ENCODE data around the gene HAPLN3.

The HAPLN3 gene

GRCh38 chr15:88834211-88834812 is 61.0 kb downstream of the HAPLN3 start:
- DNase-seq (ENCODE audit: low read depth in 1 of 2, low spot score in 1 of 2) = no peak
- TF ChIP-seq REST (IDR thresholded peaks at IDR 0.05; ENCODE audit: insufficient replicate concordance, low read depth) = no peak
- TF ChIP-seq, protein P1, sequence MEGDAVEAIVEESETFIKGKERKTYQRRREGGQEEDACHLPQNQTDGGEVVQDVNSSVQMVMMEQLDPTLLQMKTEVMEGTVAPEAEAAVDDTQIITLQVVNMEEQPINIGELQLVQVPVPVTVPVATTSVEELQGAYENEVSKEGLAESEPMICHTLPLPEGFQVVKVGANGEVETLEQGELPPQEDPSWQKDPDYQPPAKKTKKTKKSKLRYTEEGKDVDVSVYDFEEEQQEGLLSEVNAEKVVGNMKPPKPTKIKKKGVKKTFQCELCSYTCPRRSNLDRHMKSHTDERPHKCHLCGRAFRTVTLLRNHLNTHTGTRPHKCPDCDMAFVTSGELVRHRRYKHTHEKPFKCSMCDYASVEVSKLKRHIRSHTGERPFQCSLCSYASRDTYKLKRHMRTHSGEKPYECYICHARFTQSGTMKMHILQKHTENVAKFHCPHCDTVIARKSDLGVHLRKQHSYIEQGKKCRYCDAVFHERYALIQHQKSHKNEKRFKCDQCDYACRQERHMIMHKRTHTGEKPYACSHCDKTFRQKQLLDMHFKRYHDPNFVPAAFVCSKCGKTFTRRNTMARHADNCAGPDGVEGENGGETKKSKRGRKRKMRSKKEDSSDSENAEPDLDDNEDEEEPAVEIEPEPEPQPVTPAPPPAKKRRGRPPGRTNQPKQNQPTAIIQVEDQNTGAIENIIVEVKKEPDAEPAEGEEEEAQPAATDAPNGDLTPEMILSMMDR (IDR thresholded peaks at IDR 0.05; ENCODE audit: insufficient read depth, low read length) = peak; percentile 8
- peaks cover under 1% of the 10 kb centered on the region for H3K27me3 ChIP-seq (ENCODE audit: insufficient read depth, poor library complexity, severe bottlenecking)
- no peak overlapping the region for H3K27ac ChIP-seq (replicated peaks)
- H3K4me3 ChIP-seq (replicated peaks; ENCODE audit: insufficient read depth, low read length) = no peak overlapping the region

DNA sequence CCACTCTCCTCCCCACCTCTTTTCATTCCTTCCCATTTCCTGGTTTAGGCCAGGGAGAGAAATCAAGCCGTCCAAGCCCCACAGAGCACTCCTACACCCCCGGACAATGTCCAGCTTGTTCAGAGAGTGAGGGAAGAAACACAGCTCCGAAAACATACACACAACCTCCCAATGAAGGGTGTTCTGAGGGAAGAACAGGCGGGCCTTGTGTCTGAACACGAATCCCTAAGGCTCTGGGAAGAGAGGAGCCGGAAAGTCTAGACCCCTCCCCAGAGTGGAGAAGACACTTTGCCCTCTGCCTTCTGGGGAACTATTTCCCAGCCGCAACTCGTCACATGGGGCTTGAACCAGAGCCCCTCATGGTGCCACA is 61.6 kb downstream of the HAPLN3 start:
- no peak overlapping the region for H3K4me3 ChIP-seq (replicated peaks; ENCODE audit: insufficient read depth, low read length)
- TF ChIP-seq SPI1 (IDR thresholded peaks at IDR 0.05; ENCODE audit: borderline replicate concordance, low read depth) = no peak
- TF ChIP-seq, protein P1 (IDR thresholded peaks at IDR 0.05; ENCODE audit: insufficient read depth, low read length) = no peak
- TF ChIP-seq REST (IDR thresholded peaks at IDR 0.05; ENCODE audit: insufficient replicate concordance, low read depth) = no peak
- no peak for TF ChIP-seq POLR2AphosphoS5 (IDR thresholded peaks at IDR 0.05; ENCODE audit: low read depth)
- no peak overlapping the region for H3K27ac ChIP-seq (replicated peaks)
- H3K27me3 ChIP-seq (ENCODE audit: insufficient read depth, poor library complexity, severe bottlenecking) = peaks cover 6% of the 10 kb centered on the region
- no peak for DNase-seq (ENCODE audit: low read depth in 1 of 2, low spot score in 1 of 2)

DNA sequence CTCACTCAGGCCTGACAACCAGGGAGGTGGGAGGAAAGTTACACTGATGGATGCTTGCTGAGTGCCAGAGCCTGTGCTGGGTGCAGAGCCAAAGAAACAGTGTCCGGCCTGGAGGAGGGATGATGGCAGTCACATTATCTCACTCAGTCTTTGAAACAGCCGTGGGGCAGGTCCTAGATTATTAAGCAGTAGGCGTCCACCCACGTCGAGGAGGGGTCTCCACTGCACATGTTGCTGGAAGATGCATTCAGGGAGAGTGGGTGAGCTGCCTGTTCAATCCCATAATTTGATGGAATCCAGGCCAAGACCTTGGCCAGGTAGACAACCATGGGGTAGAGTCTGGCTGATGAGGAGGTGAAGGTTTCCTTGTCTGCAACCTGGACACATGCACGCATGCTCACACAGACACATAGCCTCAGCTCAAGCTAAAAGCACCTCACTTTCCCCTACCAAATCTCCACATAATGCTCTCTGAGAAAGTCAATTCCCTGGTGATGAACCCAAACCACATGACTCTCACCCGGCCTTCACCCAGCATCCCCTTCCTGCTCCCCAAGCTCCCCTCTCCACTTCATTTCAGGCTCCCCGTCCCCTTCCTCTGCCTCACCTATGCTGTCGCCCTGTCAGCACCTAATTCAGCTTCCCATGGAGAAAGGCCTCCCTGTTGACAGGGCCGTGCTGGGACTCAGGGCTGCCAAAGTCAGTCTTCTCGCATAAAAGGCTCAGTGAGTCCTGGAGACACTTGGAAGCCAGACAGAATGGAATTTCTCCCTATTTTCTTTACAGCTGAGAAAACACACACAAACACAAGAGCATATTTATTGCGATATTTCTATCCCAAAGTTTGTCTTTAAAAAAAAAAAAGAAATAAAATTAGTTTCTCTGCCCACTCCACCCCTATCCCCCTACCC is 62.3 kb downstream of the HAPLN3 start:
- DNase-seq (ENCODE audit: low read depth in 1 of 2, low spot score in 1 of 2) = no peak
- TF ChIP-seq POLR2AphosphoS5 (IDR thresholded peaks at IDR 0.05; ENCODE audit: low read depth) (no peak), REST (IDR thresholded peaks at IDR 0.05; ENCODE audit: insufficient replicate concordance, low read depth) (no peak), SPI1 (IDR thresholded peaks at IDR 0.05; ENCODE audit: borderline replicate concordance, low read depth) (no peak), GABPA (IDR thresholded peaks at IDR 0.05; ENCODE audit: low read depth) (no peak)
- TF ChIP-seq, protein P1 (IDR thresholded peaks at IDR 0.05; ENCODE audit: insufficient read depth, low read length) = no peak
- H3K27ac ChIP-seq (replicated peaks) = no peak overlapping the region

More for the DNA sequence above, 62.3 kb downstream of the HAPLN3 start:
- Histone ChIP-seq H3K27me3 (ENCODE audit: insufficient read depth, poor library complexity, severe bottlenecking) (peaks cover 8% of the 10 kb centered on the region), H3K4me3 (replicated peaks; ENCODE audit: insufficient read depth, low read length) (no peak overlapping the region)
